Measurements from ENCODE around the gene ERGIC1. TPM values are rescaled to one million over a fixed set of nuclear protein-coding genes. Genes with fewer than 3 reads are reported as not detected.

ERGIC1 gene
- total and polyA plus RNA-seq, 9 donors = 58.8 to 102 (median 97.5) TPM

DNA sequence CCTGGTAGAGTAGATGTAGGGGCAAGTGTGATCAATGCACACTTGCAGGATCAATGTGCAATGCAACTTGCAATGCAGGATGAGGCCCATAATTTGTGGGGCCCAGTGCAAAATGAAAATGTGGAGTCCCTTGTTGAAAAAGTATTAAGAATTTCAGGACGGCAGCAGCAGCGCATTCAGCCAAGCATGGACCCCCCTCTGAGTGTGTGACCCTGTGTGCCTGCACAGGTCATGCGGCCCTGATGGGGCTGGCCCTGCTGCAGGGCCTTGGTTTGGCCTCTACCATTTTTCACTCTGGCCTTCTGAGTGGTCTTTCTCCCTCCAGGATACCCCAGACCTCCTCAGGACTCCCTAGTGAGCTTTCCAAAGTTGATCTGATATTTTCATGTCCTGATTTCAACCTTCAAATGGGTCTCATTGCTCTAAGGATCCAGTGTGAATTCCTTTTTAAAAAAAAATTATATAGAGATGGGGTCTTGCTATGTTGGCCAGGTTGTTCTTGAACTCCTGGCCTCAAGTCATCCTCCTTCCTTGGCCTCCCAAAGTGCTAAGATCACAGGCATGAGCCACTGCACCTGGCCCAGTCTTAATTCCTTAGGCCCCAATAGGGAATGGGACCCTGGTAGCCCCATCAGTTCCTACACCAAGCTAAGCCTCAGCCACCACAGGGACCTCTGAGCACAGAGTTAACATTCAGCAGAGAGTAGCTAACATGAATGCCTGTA lies 4.3 kb downstream of the ERGIC1 start:
- 74% methylated on average over 3 of the region's 3 CpGs for WGBS (ENCODE audit: insufficient coverage)
- no peak overlapping the region for H3K27ac ChIP-seq (ENCODE audit: low read length)
- H3K9me3 ChIP-seq (replicated peaks; ENCODE audit: control insufficient read depth, low read depth, low read length) = no peaks in the 10 kb centered on the region

DNA sequence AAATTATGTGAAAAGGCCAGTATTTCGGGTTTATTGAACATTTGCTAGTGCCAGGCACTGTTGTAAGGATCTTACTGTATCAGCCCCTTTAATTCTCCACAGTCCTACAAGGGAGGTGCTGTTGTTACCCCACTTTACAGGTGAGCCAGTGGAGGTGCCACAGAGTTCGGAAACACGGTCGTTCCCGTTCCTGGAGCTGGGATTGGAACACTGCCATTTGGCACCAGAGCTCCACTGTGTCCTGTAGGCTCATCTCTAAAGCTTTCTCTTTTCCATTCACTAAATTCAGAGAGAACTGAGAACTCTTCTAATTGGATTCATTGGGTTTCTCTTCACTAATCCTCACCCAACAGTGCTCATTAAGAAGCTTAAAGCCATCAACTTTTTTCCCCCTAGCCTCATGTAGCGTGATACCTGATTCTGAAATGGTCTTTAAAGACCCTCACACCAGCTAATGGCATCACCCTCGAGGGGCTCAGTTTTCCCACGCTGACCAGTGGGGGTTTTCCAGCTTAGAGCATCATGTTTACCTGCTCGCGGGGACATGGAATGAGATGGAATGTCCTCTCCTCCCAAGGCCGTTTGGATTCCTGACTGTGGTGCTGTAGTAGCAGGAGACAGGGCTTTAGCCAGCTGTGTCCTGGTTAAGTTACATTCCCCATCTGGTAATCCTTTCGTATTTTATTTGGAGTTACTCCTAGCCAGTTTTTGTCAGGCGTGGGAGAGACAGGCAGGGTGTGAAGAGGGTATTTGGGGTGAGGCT lies 5.8 kb downstream of the ERGIC1 start:
- no peak overlapping the region for H3K27ac ChIP-seq (ENCODE audit: low read length)
- DNase-seq = no peak
- H3K9me3 ChIP-seq (replicated peaks; ENCODE audit: control insufficient read depth, low read depth, low read length) = no peaks in the 10 kb centered on the region
- peaks cover 35% of the 10 kb centered on the region for H3K4me1 ChIP-seq (ENCODE audit: control insufficient read depth, insufficient read depth, low read length)
- no peak overlapping the region for H3K4me3 ChIP-seq (ENCODE audit: low read length)
- no peaks in the 10 kb centered on the region for H3K27me3 ChIP-seq (ENCODE audit: control insufficient read depth, insufficient read depth, low read length)
- 41% methylated on average over 10 of the region's 13 CpGs for WGBS (ENCODE audit: insufficient coverage)
- H3K36me3 ChIP-seq (ENCODE audit: control insufficient read depth, insufficient read depth, low read length) = peaks cover 8% of the 10 kb centered on the region

More for the DNA sequence above, 4.3 kb downstream of the ERGIC1 start:
- no peak overlapping the region for H3K4me3 ChIP-seq (ENCODE audit: low read length)
- peaks cover 8% of the 10 kb centered on the region for H3K36me3 ChIP-seq (ENCODE audit: control insufficient read depth, insufficient read depth, low read length)
- H3K27me3 ChIP-seq (ENCODE audit: control insufficient read depth, insufficient read depth, low read length) = no peaks in the 10 kb centered on the region
- DNase-seq = no peak
- peaks cover 44% of the 10 kb centered on the region for H3K4me1 ChIP-seq (ENCODE audit: control insufficient read depth, insufficient read depth, low read length)

DNA sequence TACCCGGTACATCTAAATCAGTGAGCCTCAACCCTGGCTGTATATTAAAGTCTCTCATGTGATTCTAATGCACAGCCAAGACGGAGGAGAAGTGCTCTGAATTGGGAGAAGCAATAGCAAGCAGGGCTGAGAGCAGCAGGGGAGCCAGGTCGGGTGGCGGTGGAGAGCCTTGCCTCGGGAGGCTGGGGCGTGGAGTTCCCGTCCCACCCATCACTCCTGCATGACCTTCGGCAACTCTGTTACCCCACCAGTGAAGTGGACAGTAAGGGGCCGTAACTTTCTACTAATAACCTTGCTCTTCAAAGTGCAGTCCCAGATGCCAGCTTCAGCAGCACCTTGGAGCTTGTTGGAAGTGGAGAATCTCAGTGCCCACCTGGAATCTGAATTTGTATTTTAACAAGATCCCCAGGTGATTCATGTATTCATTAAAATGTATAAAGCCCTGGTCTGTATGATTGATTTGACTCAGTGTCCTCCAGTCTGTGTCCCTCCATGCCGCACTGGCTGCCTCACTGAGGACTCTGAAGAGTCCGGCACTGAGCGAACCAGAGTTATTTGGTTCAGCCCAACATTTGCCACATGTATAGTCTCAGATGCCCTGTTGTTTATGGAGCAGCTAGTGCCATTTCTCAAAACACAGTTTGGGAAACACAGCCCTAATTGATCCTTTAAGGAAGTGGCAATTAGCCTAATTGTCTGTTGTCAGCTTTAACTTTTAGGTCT lies 6.5 kb downstream of the ERGIC1 start:
- Histone ChIP-seq H3K36me3 (ENCODE audit: control insufficient read depth, insufficient read depth, low read length) (peaks cover 8% of the 10 kb centered on the region), H3K27me3 (ENCODE audit: control insufficient read depth, insufficient read depth, low read length) (no peaks in the 10 kb centered on the region), H3K9me3 (replicated peaks; ENCODE audit: control insufficient read depth, low read depth, low read length) (no peaks in the 10 kb centered on the region), H3K4me1 (ENCODE audit: control insufficient read depth, insufficient read depth, low read length) (peaks cover 33% of the 10 kb centered on the region), H3K4me3 (ENCODE audit: low read length) (no peak overlapping the region), H3K27ac (ENCODE audit: low read length) (no peak overlapping the region)
- DNase-seq = peak; percentile 41
- 33% methylated on average over 1 of the region's 12 CpGs for WGBS (ENCODE audit: insufficient coverage)

DNA sequence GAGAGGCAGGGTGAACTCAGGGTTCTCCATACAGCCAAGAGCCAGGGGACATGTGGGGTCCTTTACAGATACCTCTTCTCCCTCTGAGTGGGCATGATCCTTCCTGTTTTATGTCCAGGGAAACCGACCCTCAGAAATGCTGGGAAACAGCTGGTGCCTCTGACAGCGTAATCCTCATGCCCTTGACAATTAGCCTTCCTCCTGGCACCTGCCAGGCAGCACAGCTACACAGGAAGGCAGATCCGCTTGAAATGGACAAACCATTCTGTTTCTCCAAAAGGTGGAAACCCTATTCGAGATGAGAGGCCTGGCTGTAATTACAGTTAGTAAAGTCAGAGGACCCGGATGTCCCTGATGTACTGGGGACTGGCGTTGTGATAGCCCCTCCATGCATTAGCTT lies 7.2 kb downstream of the ERGIC1 start:
- Histone ChIP-seq H3K36me3 (ENCODE audit: control insufficient read depth, insufficient read depth, low read length) (peaks cover 8% of the 10 kb centered on the region), H3K4me3 (ENCODE audit: low read length) (no peak overlapping the region), H3K4me1 (ENCODE audit: control insufficient read depth, insufficient read depth, low read length) (peaks cover 31% of the 10 kb centered on the region), H3K27me3 (ENCODE audit: control insufficient read depth, insufficient read depth, low read length) (no peaks in the 10 kb centered on the region), H3K27ac (ENCODE audit: low read length) (peak overlapping the region; percentile 0), H3K9me3 (replicated peaks; ENCODE audit: control insufficient read depth, low read depth, low read length) (no peaks in the 10 kb centered on the region)
- WGBS (ENCODE audit: insufficient coverage) = 82% methylated on average over 2 of the region's 6 CpGs
- peak; percentile 50 for DNase-seq

DNA sequence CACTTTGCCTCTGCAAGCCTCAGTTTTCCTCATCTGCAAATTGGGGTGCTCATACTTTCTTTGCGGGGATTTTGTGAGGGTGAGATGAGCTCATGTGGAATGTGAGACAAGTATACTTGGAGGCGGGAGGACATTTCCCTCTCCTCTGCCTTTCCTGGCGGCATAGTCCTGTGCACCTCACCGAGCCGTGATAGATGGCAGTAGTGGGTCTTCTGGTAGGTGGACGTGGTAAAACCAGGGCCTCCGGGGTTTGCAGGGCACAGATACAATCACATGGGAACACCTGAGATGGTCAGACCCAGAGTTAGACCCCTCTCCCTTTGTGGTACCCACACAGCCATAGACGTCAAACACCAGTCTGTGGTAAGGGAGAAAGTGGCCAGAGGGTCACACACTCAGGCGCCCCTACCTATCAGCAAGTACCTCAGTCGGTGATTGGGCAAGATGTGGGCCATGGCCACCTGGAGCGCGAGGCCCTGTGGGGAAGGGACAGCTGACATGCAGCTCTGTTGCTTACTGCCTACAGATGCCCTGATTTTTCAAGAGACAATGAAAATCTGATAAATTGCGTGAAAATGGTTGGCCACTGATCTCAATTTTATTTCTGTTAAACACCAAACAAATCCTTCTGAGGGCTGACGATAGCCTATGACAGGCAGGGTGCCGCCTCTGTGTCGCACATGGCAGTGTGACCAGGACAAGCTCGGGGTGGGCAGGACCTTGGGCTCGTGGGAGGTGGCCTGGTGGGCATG lies 9.9 kb downstream of the ERGIC1 start:
- DNase-seq = no peak
- no peaks in the 10 kb centered on the region for H3K27me3 ChIP-seq (ENCODE audit: control insufficient read depth, insufficient read depth, low read length)
- H3K4me3 ChIP-seq (ENCODE audit: low read length) = no peak overlapping the region
- 83% methylated on average over 9 of the region's 18 CpGs for WGBS (ENCODE audit: insufficient coverage)
- no peaks in the 10 kb centered on the region for H3K36me3 ChIP-seq (ENCODE audit: control insufficient read depth, insufficient read depth, low read length)
- no peaks in the 10 kb centered on the region for H3K9me3 ChIP-seq (replicated peaks; ENCODE audit: control insufficient read depth, low read depth, low read length)
- H3K4me1 ChIP-seq (ENCODE audit: control insufficient read depth, insufficient read depth, low read length) = peaks cover 24% of the 10 kb centered on the region
- no peak overlapping the region for H3K27ac ChIP-seq (ENCODE audit: low read length)

DNA sequence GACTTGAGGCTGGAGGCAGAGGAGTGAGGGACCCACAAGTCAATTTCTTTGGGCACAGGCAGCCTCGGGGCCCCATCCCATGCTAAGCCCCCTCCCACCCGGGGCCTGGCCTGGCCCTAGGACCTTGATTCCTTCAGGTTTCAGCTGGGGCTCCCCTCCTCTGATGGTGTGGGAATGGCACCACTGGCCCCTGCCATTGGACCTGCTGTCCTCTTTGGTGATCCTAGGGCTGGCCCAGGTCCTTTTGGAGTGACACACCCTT lies 10.5 kb downstream of the ERGIC1 start:
- DNase-seq = no peak
- H3K27ac ChIP-seq (ENCODE audit: low read length) = no peak overlapping the region
- no peak overlapping the region for H3K4me3 ChIP-seq (ENCODE audit: low read length)
- no peaks in the 10 kb centered on the region for H3K36me3 ChIP-seq (ENCODE audit: control insufficient read depth, insufficient read depth, low read length)
- H3K27me3 ChIP-seq (ENCODE audit: control insufficient read depth, insufficient read depth, low read length) = no peaks in the 10 kb centered on the region
- no peaks in the 10 kb centered on the region for H3K9me3 ChIP-seq (replicated peaks; ENCODE audit: control insufficient read depth, low read depth, low read length)
- peaks cover 26% of the 10 kb centered on the region for H3K4me1 ChIP-seq (ENCODE audit: control insufficient read depth, insufficient read depth, low read length)
- no CpG with 5 or more reads among the region's 2 CpGs for WGBS (ENCODE audit: insufficient coverage)

DNA sequence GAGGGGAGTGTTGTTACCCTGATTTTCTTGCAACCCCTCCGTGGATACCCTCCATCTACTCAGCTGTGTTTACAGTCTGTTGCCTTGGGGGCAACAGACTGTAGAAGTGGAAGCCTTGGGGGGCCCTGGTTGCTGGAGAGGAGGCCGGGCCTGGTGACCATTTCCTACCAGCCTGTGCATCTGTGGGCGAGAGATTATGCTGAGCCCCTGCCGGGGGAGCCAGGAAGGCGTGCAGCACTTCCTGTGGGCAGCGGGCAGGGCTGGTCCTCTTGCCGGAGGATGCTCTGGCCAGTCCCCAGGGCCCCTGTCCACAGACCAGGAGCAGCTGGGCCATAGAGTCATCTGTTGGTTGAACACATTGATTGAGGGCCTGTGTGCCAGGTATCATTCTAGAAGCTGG lies 11.1 kb downstream of the ERGIC1 start:
- no peak overlapping the region for H3K4me3 ChIP-seq (ENCODE audit: low read length)
- H3K27ac ChIP-seq (ENCODE audit: low read length) = no peak overlapping the region
- 81% methylated on average over 6 of the region's 7 CpGs for WGBS (ENCODE audit: insufficient coverage)
- H3K4me1 ChIP-seq (ENCODE audit: control insufficient read depth, insufficient read depth, low read length) = peaks cover 20% of the 10 kb centered on the region
- no peaks in the 10 kb centered on the region for H3K9me3 ChIP-seq (replicated peaks; ENCODE audit: control insufficient read depth, low read depth, low read length)
- H3K36me3 ChIP-seq (ENCODE audit: control insufficient read depth, insufficient read depth, low read length) = no peaks in the 10 kb centered on the region
- no peak for DNase-seq
- H3K27me3 ChIP-seq (ENCODE audit: control insufficient read depth, insufficient read depth, low read length) = no peaks in the 10 kb centered on the region

DNA sequence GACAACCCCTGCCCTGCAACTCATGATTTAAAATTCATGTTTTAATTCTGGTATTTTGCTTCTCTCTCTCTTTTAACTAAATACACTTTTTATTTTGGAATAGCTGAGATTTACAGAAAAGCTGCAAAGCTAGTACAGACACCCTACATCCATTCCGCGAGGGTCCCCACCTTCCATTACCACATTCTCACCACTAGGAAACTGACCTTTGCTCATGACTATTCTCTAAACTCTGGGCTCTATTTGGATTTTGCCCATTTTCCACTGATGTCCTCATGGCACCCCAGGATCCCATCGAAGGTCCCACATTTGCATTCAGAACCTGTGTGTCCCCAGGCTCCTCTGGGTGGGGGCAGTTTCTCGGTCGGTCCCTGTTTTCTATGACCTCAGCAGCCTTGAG lies 11.5 kb downstream of the ERGIC1 start:
- H3K4me1 ChIP-seq (ENCODE audit: control insufficient read depth, insufficient read depth, low read length) = peaks cover 16% of the 10 kb centered on the region
- no peaks in the 10 kb centered on the region for H3K9me3 ChIP-seq (replicated peaks; ENCODE audit: control insufficient read depth, low read depth, low read length)
- no peaks in the 10 kb centered on the region for H3K27me3 ChIP-seq (ENCODE audit: control insufficient read depth, insufficient read depth, low read length)
- no peak overlapping the region for H3K27ac ChIP-seq (ENCODE audit: low read length)
- no peak for DNase-seq
- no peak overlapping the region for H3K4me3 ChIP-seq (ENCODE audit: low read length)
- no peaks in the 10 kb centered on the region for H3K36me3 ChIP-seq (ENCODE audit: control insufficient read depth, insufficient read depth, low read length)
- WGBS (ENCODE audit: insufficient coverage) = 88% methylated on average over 5 of the region's 5 CpGs

DNA sequence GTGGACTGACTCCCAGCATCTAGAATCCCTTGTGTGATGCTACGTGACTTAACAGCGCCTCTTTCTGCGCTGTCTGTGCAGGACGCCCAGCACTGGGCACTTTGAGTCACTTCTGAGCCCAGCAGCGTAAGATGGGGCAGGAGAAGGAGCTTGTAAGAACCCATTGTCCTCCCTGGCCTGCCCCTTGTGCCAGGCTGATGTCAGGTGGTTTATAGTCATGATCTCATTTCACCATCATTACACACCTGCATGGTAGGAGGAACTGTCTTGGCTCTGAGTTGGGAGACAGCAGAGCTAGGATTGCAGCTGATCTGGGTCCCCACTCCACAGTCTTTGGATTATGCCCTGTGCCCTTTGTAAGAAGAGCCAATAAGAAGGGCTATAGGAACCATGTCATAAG lies 12.2 kb downstream of the ERGIC1 start:
- DNase-seq = no peak
- WGBS (ENCODE audit: insufficient coverage) = no CpG with 5 or more reads among the region's 5 CpGs
- no peak overlapping the region for H3K27ac ChIP-seq (ENCODE audit: low read length)
- H3K4me3 ChIP-seq (ENCODE audit: low read length) = no peak overlapping the region
- H3K9me3 ChIP-seq (replicated peaks; ENCODE audit: control insufficient read depth, low read depth, low read length) = no peaks in the 10 kb centered on the region
- peaks cover 10% of the 10 kb centered on the region for H3K4me1 ChIP-seq (ENCODE audit: control insufficient read depth, insufficient read depth, low read length)
- H3K27me3 ChIP-seq (ENCODE audit: control insufficient read depth, insufficient read depth, low read length) = no peaks in the 10 kb centered on the region
- no peaks in the 10 kb centered on the region for H3K36me3 ChIP-seq (ENCODE audit: control insufficient read depth, insufficient read depth, low read length)

DNA sequence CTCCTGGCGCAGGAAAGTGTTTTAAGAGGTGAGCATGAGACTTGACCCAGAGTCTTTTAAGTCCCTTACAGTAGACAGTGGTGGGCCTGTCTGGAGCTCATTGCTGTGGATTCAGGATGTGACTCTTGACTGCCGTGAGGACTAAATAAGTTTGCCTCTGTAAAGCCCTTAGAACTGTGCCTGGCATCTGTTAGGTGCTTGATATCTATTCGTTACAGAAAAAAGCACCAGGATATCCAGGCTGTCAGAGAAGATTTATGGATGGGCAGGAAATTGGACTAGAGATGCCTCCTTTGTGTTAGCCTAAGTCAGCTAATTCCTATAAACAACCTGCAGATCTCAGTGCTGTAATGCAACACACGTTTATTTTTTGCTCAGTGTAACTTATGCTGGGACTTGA lies 12.6 kb downstream of the ERGIC1 start:
- 50% methylated on average over 2 of the region's 4 CpGs for WGBS (ENCODE audit: insufficient coverage)
- Histone ChIP-seq H3K4me1 (ENCODE audit: control insufficient read depth, insufficient read depth, low read length) (peaks cover 8% of the 10 kb centered on the region), H3K4me3 (ENCODE audit: low read length) (no peak overlapping the region), H3K9me3 (replicated peaks; ENCODE audit: control insufficient read depth, low read depth, low read length) (no peaks in the 10 kb centered on the region), H3K27me3 (ENCODE audit: control insufficient read depth, insufficient read depth, low read length) (no peaks in the 10 kb centered on the region), H3K27ac (ENCODE audit: low read length) (no peak overlapping the region), H3K36me3 (ENCODE audit: control insufficient read depth, insufficient read depth, low read length) (no peaks in the 10 kb centered on the region)
- no peak for DNase-seq

Measured in muscle of leg (tissue), 11 donors.